GM12872 (cell line): ENCODE measurements around the gene RMND5B.
A peak's percentile ranks its signal among the peaks of the same experiment; 100 is the strongest.

Source experiments
- CTCF ChIP-seq: IDR thresholded peaks from 3 replicates; pipeline ENCODE4 v1.5.1; 2011; ENCODE audit warnings: low read depth, mild to moderate bottlenecking, low read length, moderate library complexity; ENCODE audit not compliant: insufficient read depth

RMND5B gene

DNA sequence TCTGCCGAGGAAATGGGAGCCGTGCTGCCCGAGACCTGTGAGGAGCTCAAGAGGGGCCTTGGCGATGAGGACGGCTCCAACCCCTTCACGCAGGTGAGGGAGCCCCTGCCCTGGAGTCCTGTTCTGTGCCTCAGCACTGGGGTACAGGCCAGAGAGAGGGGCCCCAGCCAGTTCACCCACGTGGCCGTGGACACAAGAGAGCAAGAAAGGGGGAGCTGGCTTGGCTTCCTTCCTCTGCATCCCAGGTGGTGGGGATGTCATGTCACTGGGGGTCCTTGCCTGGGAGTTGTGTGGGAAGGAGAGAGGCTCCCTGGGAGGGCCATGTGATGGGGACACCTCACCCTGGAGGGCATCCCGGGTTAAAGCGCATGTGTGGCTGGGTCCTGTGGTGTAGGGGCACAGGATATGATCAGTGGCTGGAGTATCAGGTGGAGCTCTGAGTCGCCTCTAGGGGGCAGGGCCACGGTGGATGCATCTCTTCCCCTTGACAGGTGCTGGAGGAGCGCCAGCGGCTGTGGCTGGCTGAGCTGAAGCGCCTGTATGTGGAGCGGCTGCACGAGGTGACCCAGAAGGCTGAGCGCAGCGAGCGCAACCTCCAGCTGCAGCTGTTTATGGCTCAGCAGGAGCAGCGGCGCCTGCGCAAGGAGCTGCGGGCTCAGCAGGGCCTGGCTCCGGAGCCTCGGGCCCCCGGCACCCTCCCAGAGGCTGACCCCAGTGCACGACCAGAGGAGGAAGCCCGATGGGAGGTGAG is 10.0 kb upstream of the RMND5B start:
- peak; percentile 96 for TF ChIP-seq CTCF

GRCh38 chr5:178121391-178122276 is 9.2 kb upstream of the RMND5B start:
- no peak for TF ChIP-seq CTCF

GRCh38 chr5:178122346-178122745 is 8.5 kb upstream of the RMND5B start:
- no peak for TF ChIP-seq CTCF

DNA sequence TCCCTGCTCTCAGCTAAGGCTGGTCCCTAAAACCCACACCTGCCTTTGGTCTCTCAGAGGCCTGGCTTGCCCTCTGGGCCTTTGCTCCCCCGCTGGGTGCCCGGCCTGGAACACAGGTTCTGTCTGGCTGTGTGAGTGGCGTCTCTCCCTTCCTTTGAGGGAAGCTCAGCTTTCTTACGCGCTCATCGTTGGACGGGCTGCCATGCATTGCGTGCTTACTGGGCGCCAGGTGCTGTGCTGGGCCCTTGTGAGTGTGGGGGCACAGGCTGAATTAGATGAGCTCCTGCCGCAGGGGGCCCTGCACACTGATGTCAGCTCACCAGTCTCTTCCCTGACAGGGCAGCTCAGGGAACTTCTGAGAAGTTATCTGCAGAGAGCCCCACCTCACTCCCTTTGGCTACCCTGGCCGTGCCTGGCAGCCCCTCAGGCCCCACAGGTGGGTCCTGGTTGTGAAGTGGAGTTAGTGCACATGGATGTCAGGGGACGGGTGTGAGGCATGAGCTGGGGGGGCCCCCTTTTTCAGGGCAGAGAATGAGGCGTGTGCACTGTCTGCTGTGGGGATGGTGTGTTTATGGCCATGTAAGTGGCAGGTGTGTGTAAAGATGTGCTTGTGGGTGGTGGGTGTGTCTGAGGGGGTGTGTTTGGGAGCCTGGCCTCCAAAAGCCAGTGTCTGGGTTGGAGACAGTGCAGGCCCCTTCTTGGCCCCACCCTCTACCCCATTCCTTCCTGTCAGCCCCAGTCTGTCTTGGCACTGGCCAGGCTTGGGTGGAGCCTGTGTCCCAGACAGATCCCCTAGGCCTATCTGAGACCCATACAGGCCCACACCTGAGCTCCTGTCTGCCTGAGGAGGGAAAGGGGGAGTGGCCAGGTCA is 7.5 kb upstream of the RMND5B start:
- TF ChIP-seq CTCF: no peak

- no peak for TF ChIP-seq CTCF
Observed at GRCh38 chr5:178123966-178124925, 6.6 kb upstream of the RMND5B start.

GRCh38 chr5:178125253-178125906 is 5.4 kb upstream of the RMND5B start:
- TF ChIP-seq CTCF: no peak
